Loucy (cell line): ENCODE results near the gene SYNDIG1.

Source experiments
- CTCF ChIP-seq: fragments of 200-600 bp; sonication (generic); conservative IDR thresholded peaks from 2 replicates; pipeline ENCODE4 v1.5.1; 2014; ENCODE audit warnings: mild to moderate bottlenecking, antibody characterized with exemption, low read length
- EZH2phosphoT487 ChIP-seq: fragments of 200-600 bp; IDR thresholded peaks from 2 replicates; pipeline ENCODE4 v1.6.1; 2018; ENCODE audit warnings: antibody characterized with exemption, mild to moderate bottlenecking, moderate library complexity, borderline replicate concordance

- no peak for TF ChIP-seq EZH2phosphoT487
- no peak for TF ChIP-seq CTCF
These were observed 143.7 kb downstream of the SYNDIG1 start for GRCh38 chr20:24612799-24613775.
